Panc1 (cell line): Measurements from ENCODE around the gene USP53. TPM values are rescaled to one million over a fixed set of nuclear protein-coding genes. Genes with fewer than 3 reads are reported as not detected.
"Not testable (repeated sequence)": the region's sequence is repeated elsewhere in the genome, so short reads cannot be mapped to it uniquely, and the experiment has no call there.

Experiments used
- ATAC-seq: fragments of 200-7000 bp; cut with Tn5 transposase; 2 replicates; pipeline ENCODE4 v1.9.1; 2020; ENCODE audit warnings: mild to moderate bottlenecking, moderate library complexity
- BruUV-seq: library from RNA; stranded (reverse); fragments of 400-500 nt; replicated peaks from 2 replicates; lab custom pipeline; 2021; lab: Mats Ljungman, UMichigan
- CTCF ChIA-PET: fragments of 300-600 bp; sonication (Branson Sonifier 250); formaldehyde crosslinking; loops from one replicate; lab custom pipeline; 2022; ENCODE audit warnings: antibody characterized with exemption; lab: Charles Lee
- POLR2A ChIA-PET: fragments of 300-600 bp; sonication (Branson Sonifier 250); formaldehyde crosslinking; loops from one replicate; lab custom pipeline; 2022; ENCODE audit warnings: antibody characterized with exemption; lab: Charles Lee
- DNase-seq: peaks from one replicate; pipeline ENCODE4 v3.0.0-alpha.2; 2010; ENCODE audit warnings: low read depth, low spot score
- H3K27ac ChIP-seq: 2 replicates; pipeline ENCODE4 v1.5.1; 2011; ENCODE audit warnings: mild to moderate bottlenecking, low read length, inconsistent platforms
- H3K27me3 ChIP-seq: fragments of 200-500 bp; sonication (Bioruptor generic); 2 replicates; pipeline ENCODE4 v1.6.0; 2014; ENCODE audit warnings: low read length, inconsistent platforms; ENCODE audit not compliant: control insufficient read depth, insufficient read depth
- H3K36me3 ChIP-seq: fragments of 200-500 bp; sonication (Bioruptor generic); 2 replicates; pipeline ENCODE4 v1.5.1; 2014; ENCODE audit warnings: inconsistent platforms, mild to moderate bottlenecking, low read length, moderate library complexity; ENCODE audit not compliant: control insufficient read depth, insufficient read depth
- H3K4me1 ChIP-seq: 2 replicates; pipeline ENCODE4 v1.5.1; 2011; ENCODE audit warnings: inconsistent platforms, mild to moderate bottlenecking, low read length, moderate library complexity; ENCODE audit not compliant: control insufficient read depth, insufficient read depth
- H3K4me3 ChIP-seq, 2 experiments: 2 replicates each; pipeline ENCODE4 v1.5.1; 2011 to 2012; ENCODE audit warnings: low read depth in 2 of 2, low read length in 2 of 2, mild to moderate bottlenecking in 2 of 2, inconsistent platforms in 1 of 2, moderate library complexity in 1 of 2
- H3K9me3 ChIP-seq: fragments of 200-500 bp; sonication (Bioruptor generic); 2 replicates; pipeline ENCODE4 v1.5.1; 2014; ENCODE audit warnings: low read depth, mild to moderate bottlenecking, inconsistent platforms, low read length, moderate library complexity; ENCODE audit not compliant: control insufficient read depth, insufficient read depth
- POLR2AphosphoS5 ChIP-seq: IDR thresholded peaks from 2 replicates; pipeline ENCODE4 v1.6.1; 2012; ENCODE audit warnings: mild to moderate bottlenecking, low read depth, low read length, moderate library complexity
- SIN3A ChIP-seq: IDR thresholded peaks from 2 replicates; pipeline ENCODE4 v1.6.1; 2012; ENCODE audit warnings: low read depth, mild to moderate bottlenecking, low read length, moderate library complexity, borderline replicate concordance; ENCODE audit not compliant: insufficient read depth
- TCF7L2 ChIP-seq: IDR thresholded peaks from 2 replicates; pipeline ENCODE4 v1.6.1; 2011; ENCODE audit warnings: mild to moderate bottlenecking, low read depth, low read length, inconsistent platforms
- in situ Hi-C: cut with HindIII; loops from 2 replicates; pipeline ENCODE4 v1.10.0; 2016; ENCODE audit warnings: low sequenced_read_pairs, low pct_unique_long_range_greater_than_20kb
- intact Hi-C: fragments of 100-400 bp; cut with micrococcal nuclease; formaldehyde crosslinking; loops from one replicate; pipeline ENCODE4 v1.10.0; 2022; ENCODE audit not compliant: unreplicated experiment
- total RNA-seq: library from RNA; stranded (reverse); gene quantifications from one replicate; pipeline ENCODE4 v1.2.1, GENCODE V29; 2021; ENCODE audit not compliant: unreplicated experiment
- TF ChIP-seq, protein P1 (sequence below): fragments of 450-650 bp; IDR thresholded peaks from 2 replicates; pipeline ENCODE4 v1.5.1; 2017; ENCODE audit warnings: mild to moderate bottlenecking
- TF ChIP-seq, protein P2 (sequence below), 2 experiments: IDR thresholded peaks; 2 replicates each; pipeline ENCODE4 v1.6.1; 2011 to 2012; ENCODE audit warnings: low read depth in 2 of 2, control low read depth in 1 of 2, low read length in 1 of 2, mild to moderate bottlenecking in 1 of 2, moderate library complexity in 1 of 2; ENCODE audit not compliant: insufficient read depth in 1 of 2

The USP53 gene
- total RNA-seq, 1 experiment from 2014 or later: 5.3 TPM

DNA sequence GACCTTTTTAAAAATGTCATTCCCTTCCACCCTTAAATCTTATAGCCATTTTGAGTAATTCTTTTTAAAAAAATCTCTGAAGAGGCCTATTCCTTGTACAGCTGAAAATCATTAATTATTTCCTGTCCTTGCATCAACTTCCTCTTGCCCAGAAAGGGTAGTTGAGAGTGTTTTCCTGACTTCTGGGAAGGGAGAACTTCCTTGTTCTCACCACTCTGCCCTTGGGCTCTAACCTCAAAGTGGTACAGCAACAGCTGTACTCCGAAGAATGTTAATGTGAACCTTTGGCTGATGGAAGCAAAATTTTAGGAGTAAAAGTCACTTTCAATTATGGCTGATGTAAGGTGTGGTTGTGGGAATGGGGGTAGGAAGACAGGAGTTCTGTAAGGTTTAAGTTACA lies 124.5 kb downstream of the USP53 start:
- H3K27me3 ChIP-seq: no peaks in the 10 kb centered on the region
- ChIA-PET POLR2A (no interaction called here), CTCF (no interaction called here)
- no peak overlapping the region for H3K4me3 ChIP-seq
- in situ Hi-C loops (no loop called here), intact Hi-C loops (no loop called here)
- no peaks in the 10 kb centered on the region for H3K4me1 ChIP-seq
- H3K36me3 ChIP-seq: no peaks in the 10 kb centered on the region
- DNase-seq (no peak), ATAC-seq (no peak)
- BruUV-seq: no TSS peak
- no peak overlapping the region for H3K27ac ChIP-seq
- no peaks in the 10 kb centered on the region for H3K9me3 ChIP-seq
- TF ChIP-seq, protein P1, sequence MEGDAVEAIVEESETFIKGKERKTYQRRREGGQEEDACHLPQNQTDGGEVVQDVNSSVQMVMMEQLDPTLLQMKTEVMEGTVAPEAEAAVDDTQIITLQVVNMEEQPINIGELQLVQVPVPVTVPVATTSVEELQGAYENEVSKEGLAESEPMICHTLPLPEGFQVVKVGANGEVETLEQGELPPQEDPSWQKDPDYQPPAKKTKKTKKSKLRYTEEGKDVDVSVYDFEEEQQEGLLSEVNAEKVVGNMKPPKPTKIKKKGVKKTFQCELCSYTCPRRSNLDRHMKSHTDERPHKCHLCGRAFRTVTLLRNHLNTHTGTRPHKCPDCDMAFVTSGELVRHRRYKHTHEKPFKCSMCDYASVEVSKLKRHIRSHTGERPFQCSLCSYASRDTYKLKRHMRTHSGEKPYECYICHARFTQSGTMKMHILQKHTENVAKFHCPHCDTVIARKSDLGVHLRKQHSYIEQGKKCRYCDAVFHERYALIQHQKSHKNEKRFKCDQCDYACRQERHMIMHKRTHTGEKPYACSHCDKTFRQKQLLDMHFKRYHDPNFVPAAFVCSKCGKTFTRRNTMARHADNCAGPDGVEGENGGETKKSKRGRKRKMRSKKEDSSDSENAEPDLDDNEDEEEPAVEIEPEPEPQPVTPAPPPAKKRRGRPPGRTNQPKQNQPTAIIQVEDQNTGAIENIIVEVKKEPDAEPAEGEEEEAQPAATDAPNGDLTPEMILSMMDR: no peak
- TF ChIP-seq, protein P2, sequence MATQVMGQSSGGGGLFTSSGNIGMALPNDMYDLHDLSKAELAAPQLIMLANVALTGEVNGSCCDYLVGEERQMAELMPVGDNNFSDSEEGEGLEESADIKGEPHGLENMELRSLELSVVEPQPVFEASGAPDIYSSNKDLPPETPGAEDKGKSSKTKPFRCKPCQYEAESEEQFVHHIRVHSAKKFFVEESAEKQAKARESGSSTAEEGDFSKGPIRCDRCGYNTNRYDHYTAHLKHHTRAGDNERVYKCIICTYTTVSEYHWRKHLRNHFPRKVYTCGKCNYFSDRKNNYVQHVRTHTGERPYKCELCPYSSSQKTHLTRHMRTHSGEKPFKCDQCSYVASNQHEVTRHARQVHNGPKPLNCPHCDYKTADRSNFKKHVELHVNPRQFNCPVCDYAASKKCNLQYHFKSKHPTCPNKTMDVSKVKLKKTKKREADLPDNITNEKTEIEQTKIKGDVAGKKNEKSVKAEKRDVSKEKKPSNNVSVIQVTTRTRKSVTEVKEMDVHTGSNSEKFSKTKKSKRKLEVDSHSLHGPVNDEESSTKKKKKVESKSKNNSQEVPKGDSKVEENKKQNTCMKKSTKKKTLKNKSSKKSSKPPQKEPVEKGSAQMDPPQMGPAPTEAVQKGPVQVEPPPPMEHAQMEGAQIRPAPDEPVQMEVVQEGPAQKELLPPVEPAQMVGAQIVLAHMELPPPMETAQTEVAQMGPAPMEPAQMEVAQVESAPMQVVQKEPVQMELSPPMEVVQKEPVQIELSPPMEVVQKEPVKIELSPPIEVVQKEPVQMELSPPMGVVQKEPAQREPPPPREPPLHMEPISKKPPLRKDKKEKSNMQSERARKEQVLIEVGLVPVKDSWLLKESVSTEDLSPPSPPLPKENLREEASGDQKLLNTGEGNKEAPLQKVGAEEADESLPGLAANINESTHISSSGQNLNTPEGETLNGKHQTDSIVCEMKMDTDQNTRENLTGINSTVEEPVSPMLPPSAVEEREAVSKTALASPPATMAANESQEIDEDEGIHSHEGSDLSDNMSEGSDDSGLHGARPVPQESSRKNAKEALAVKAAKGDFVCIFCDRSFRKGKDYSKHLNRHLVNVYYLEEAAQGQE (IDR thresholded peaks at IDR 0.05; ENCODE audit: insufficient read depth in 1 of 2, low read depth in 2 of 2, low read length in 1 of 2): no peak
- TF ChIP-seq SIN3A: no peak
- TF ChIP-seq TCF7L2: no peak
- no peak for TF ChIP-seq POLR2AphosphoS5

- H3K27me3 ChIP-seq, H3K9me3 ChIP-seq, POLR2A ChIA-PET, DNase-seq, CTCF ChIA-PET, H3K36me3 ChIP-seq, H3K4me1 ChIP-seq, ATAC-seq, intact Hi-C loops, H3K27ac ChIP-seq, BruUV-seq, in situ Hi-C loops, H3K4me3 ChIP-seq: not testable (repeated sequence)
These were observed 127.4 kb downstream of the USP53 start for GRCh38 chr4:119339895-119340294.

GRCh38 chr4:119343293-119343692 lies 130.8 kb downstream of the USP53 start:
- H3K4me1 ChIP-seq, H3K9me3 ChIP-seq, H3K27me3 ChIP-seq, BruUV-seq, H3K27ac ChIP-seq, DNase-seq, intact Hi-C loops, CTCF ChIA-PET, H3K36me3 ChIP-seq, ATAC-seq, H3K4me3 ChIP-seq, in situ Hi-C loops: not testable (repeated sequence)
- POLR2A ChIA-PET: interaction anchor here (0.7 kb wide), 1 partner anchor 17 kb away, joined by 13 read pairs; no protein-coding TSS in a partner anchor

Other genes with a start within 250 kb of the USP53 start
- not detected for gene MYOZ2, start 76.9 kb upstream of the USP53 start, total RNA-seq
- gene FABP2, start 109.4 kb downstream of the USP53 start, total RNA-seq: not detected